NCI-H146 treated with DMSO at 0.1 percent for 48 hours (cell line): Measurements from ENCODE around the gene FAM229A.
"Not testable (repeated sequence)": the region's sequence is repeated elsewhere in the genome, so short reads cannot be mapped to it uniquely, and the experiment has no call there.

Source experiments
- DNase-seq: peaks from one replicate; lab custom pipeline; 2025; ENCODE audit not compliant: unreplicated experiment; lab: John Stamatoyannopoulos, UW

FAM229A gene

GRCh38 chr1:32377541-32378220 lies 15.4 kb upstream of the FAM229A start:
- DNase-seq: no peak

- no peak for DNase-seq
These were observed 13.9 kb upstream of the FAM229A start for GRCh38 chr1:32376199-32376598.

GRCh38 chr1:32373996-32374592 lies 11.8 kb upstream of the FAM229A start:
- DNase-seq: no peak

GRCh38 chr1:32372149-32372756 lies 10.0 kb upstream of the FAM229A start:
- no peak for DNase-seq

GRCh38 chr1:32367912-32368635 lies 5.8 kb upstream of the FAM229A start:
- no peak for DNase-seq

- DNase-seq: no peak
These were observed 3.2 kb upstream of the FAM229A start for GRCh38 chr1:32365445-32365844.

- no peak for DNase-seq
These were observed 2.6 kb upstream of the FAM229A start for GRCh38 chr1:32364836-32365235.

- no peak for DNase-seq
These were observed 1.4 kb upstream of the FAM229A start for GRCh38 chr1:32363713-32364112.

- DNase-seq: no peak
These were observed 411 bp downstream of the FAM229A start for GRCh38 chr1:32361674-32362473.

GRCh38 chr1:32361308-32361673 lies 994 bp downstream of the FAM229A start:
- DNase-seq: no peak

- DNase-seq: no peak
These were observed 3.9 kb downstream of the FAM229A start for GRCh38 chr1:32358435-32358834.

GRCh38 chr1:32357614-32358013 lies 4.7 kb downstream of the FAM229A start:
- no peak for DNase-seq

GRCh38 chr1:32356478-32356877 lies 5.8 kb downstream of the FAM229A start:
- no peak for DNase-seq

GRCh38 chr1:32355778-32356177 lies 6.5 kb downstream of the FAM229A start:
- not testable (repeated sequence) for DNase-seq

GRCh38 chr1:32353886-32354570 lies 8.3 kb downstream of the FAM229A start:
- no peak for DNase-seq

- no peak for DNase-seq
These were observed 8.9 kb downstream of the FAM229A start for GRCh38 chr1:32353431-32353830.

GRCh38 chr1:32352831-32353383 lies 9.4 kb downstream of the FAM229A start:
- DNase-seq: no peak

GRCh38 chr1:32352239-32352745 lies 10.0 kb downstream of the FAM229A start:
- DNase-seq: no peak

- DNase-seq: peak; percentile 74
These were observed 10.7 kb downstream of the FAM229A start for GRCh38 chr1:32351399-32352238.
